Measurements from ENCODE around the gene C5.

DNA sequence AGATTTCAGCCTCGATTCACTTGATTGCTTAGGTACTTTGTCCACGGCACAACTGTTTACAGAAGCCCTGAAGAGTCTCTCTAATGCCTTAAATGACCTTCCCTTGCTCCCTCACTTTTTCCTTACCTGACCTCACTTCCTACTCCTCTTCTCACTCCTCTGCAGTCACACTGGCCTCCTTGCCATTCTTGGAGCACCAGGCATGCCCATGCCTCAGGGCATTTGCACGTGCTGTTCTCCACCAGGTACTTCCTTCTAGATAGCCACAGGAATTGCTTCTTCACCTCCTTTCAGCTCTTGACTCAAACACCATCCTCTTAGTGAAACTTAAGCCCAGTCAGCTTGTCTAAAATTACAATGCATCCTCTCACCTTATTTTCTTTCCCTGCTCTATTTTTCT, 71.1 kb downstream of the C5 start:
- TF ChIP-seq, protein P1, sequence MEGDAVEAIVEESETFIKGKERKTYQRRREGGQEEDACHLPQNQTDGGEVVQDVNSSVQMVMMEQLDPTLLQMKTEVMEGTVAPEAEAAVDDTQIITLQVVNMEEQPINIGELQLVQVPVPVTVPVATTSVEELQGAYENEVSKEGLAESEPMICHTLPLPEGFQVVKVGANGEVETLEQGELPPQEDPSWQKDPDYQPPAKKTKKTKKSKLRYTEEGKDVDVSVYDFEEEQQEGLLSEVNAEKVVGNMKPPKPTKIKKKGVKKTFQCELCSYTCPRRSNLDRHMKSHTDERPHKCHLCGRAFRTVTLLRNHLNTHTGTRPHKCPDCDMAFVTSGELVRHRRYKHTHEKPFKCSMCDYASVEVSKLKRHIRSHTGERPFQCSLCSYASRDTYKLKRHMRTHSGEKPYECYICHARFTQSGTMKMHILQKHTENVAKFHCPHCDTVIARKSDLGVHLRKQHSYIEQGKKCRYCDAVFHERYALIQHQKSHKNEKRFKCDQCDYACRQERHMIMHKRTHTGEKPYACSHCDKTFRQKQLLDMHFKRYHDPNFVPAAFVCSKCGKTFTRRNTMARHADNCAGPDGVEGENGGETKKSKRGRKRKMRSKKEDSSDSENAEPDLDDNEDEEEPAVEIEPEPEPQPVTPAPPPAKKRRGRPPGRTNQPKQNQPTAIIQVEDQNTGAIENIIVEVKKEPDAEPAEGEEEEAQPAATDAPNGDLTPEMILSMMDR (IDR thresholded peaks at IDR 0.05) = no peak
- TF ChIP-seq POLR2A (IDR thresholded peaks at IDR 0.05) (no peak), POLR2AphosphoS5 (IDR thresholded peaks at IDR 0.05) (no peak)

Data from upper lobe of left lung (tissue), 4 donors.